Fibroblast of mammary gland (primary cell): ENCODE results near the gene XAGE3.
"Not testable (repeated sequence)": the region's sequence is repeated elsewhere in the genome, so short reads cannot be mapped to it uniquely, and the experiment has no call there.

Source experiments
- DNase-seq: peaks from one replicate; pipeline ENCODE4 v3.0.0-alpha.2; 2010; ENCODE audit warnings: low read depth
- H3K4me3 ChIP-seq: 2 replicates; pipeline ENCODE4 v1.5.1; 2011; ENCODE audit warnings: low read depth, mild to moderate bottlenecking, low read length, moderate library complexity; ENCODE audit not compliant: control insufficient read depth
- TF ChIP-seq, protein P1 (sequence below): conservative IDR thresholded peaks from 2 replicates; pipeline ENCODE4 v1.5.1; 2011; ENCODE audit warnings: low read depth, low read length, inconsistent platforms; ENCODE audit not compliant: control insufficient read depth, insufficient read depth

The XAGE3 gene

GRCh38 chrX:52867610-52868348, at the start of gene XAGE3:
Gene XAGE3, minus strand, starts transcription at chrX:52868083. Its CDS starts 950 bp downstream, at chrX:52867133.
- TF ChIP-seq, protein P1, sequence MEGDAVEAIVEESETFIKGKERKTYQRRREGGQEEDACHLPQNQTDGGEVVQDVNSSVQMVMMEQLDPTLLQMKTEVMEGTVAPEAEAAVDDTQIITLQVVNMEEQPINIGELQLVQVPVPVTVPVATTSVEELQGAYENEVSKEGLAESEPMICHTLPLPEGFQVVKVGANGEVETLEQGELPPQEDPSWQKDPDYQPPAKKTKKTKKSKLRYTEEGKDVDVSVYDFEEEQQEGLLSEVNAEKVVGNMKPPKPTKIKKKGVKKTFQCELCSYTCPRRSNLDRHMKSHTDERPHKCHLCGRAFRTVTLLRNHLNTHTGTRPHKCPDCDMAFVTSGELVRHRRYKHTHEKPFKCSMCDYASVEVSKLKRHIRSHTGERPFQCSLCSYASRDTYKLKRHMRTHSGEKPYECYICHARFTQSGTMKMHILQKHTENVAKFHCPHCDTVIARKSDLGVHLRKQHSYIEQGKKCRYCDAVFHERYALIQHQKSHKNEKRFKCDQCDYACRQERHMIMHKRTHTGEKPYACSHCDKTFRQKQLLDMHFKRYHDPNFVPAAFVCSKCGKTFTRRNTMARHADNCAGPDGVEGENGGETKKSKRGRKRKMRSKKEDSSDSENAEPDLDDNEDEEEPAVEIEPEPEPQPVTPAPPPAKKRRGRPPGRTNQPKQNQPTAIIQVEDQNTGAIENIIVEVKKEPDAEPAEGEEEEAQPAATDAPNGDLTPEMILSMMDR, result no peak
- H3K4me3 ChIP-seq, result no peak within 1 kb of the TSS
- DNase-seq, result no peak

- not testable (repeated sequence) for H3K4me3 ChIP-seq, DNase-seq
Observed at GRCh38 chrX:52914704-52915103, 46.8 kb upstream of the XAGE3 start.

GRCh38 chrX:52913681-52914080, 45.8 kb upstream of the XAGE3 start:
- not testable (repeated sequence) for DNase-seq, H3K4me3 ChIP-seq

DNA sequence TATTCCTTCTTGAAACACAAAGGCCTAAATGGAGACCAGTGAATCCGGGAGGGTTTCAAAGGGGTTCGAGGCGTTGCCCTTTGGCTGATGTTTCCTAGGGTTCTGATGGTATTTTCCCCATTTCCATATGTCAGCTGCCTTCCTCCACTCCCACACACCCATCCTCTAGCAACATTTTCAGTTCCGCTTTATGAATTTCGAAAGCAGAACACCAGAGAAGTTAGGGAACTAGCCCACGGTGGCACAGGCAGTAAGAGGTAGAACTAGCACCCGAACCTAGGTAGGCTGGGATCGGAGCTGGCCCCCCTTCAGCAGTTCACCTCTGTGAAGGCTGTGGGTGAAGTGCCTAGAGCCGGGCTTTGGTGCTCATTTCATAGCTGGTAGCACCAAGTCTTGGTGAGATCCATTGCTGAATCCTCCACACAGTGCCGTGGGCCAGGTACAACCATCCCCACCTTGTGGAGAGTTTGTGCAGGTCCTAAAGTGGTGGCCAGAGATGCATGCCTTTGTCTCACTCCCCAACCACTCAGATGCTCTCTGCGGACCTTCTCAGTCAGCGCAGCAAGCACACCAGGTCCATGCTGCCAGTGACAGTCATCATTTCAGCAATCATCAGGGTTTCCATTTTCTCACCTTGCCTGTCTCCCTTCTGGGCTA, 41.6 kb upstream of the XAGE3 start:
- DNase-seq, H3K4me3 ChIP-seq: not testable (repeated sequence)

- not testable (repeated sequence) for DNase-seq, H3K4me3 ChIP-seq
Observed at GRCh38 chrX:52907900-52908299, 40.0 kb upstream of the XAGE3 start.

DNA sequence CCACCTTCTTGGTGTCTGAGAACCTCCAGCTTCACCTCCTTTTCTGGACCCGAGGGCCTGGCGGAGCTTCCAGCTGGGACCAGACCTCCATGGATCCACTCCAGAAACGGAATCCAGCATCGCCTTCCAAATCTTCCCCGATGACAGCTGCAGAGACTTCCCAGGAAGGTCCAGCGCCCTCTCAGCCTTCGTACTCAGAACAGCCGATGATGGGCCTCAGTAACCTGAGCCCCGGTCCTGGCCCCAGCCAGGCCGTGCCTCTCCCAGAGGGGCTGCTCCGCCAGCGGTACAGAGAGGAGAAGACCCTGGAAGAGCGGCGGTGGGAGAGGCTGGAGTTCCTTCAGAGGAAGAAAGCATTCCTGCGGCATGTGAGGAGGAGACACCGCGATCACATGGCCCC, 39.3 kb upstream of the XAGE3 start:
- not testable (repeated sequence) for DNase-seq, H3K4me3 ChIP-seq

GRCh38 chrX:52906072-52906471, 38.2 kb upstream of the XAGE3 start:
- H3K4me3 ChIP-seq, DNase-seq: not testable (repeated sequence)

GRCh38 chrX:52905531-52905930, 37.6 kb upstream of the XAGE3 start:
- H3K4me3 ChIP-seq, DNase-seq: not testable (repeated sequence)

- not testable (repeated sequence) for H3K4me3 ChIP-seq
Observed at GRCh38 chrX:52896855-52897709, 29.2 kb upstream of the XAGE3 start, which contains the start of gene FAM156B. Gene FAM156B, plus strand, starts transcription at chrX:52897330. Its CDS starts 9,896 bp downstream, at chrX:52907226.

DNA sequence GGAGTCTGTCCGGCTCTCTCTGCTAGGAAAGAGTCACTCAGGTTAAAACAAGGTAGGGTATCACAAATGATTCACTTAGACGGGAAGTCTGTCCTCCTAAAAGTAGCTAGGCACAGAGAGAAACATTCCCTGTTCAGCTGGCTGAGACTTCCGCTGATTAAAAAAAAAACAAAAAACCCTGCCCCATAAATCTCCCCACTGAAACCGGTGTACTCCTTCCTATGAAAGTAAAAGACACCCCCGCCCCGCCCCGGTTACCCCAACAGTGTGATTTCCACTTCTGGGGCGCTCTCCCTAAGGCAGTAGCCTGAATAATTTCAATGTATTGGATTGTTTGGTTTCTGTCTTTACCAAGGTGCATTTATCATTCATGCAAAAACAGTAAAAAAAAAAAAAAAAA, 28.6 kb upstream of the XAGE3 start:
- not testable (repeated sequence) for H3K4me3 ChIP-seq, DNase-seq

More at GRCh38 chrX:52896855-52897709, 29.2 kb upstream of the XAGE3 start, which contains the start of gene FAM156B:
- DNase-seq, result not testable (repeated sequence)

DNA sequence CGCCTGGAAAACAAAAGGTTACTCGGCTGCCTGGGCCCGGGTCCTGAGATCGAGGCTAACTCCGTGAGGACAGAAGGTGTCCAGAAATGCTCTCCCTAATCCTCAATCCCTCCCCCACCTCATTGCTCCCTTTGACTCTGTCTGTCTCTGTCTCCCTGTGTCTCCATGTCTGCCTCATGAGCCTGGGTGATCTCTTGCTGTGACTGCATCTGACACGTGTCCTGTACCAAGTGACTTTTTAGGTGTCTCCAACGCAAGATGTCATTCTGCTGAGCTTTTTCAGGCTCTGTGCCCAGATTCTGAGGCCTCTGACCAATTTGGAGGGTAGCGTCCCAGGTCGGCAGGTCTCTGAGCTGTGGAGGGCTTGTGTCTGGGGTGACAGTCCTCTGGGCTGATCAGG, 20.2 kb upstream of the XAGE3 start:
- DNase-seq, result not testable (repeated sequence)

GRCh38 chrX:52887459-52887858, 19.6 kb upstream of the XAGE3 start:
- not testable (repeated sequence) for DNase-seq, H3K4me3 ChIP-seq

More for the DNA sequence above, 20.2 kb upstream of the XAGE3 start:
- not testable (repeated sequence) for H3K4me3 ChIP-seq

DNA sequence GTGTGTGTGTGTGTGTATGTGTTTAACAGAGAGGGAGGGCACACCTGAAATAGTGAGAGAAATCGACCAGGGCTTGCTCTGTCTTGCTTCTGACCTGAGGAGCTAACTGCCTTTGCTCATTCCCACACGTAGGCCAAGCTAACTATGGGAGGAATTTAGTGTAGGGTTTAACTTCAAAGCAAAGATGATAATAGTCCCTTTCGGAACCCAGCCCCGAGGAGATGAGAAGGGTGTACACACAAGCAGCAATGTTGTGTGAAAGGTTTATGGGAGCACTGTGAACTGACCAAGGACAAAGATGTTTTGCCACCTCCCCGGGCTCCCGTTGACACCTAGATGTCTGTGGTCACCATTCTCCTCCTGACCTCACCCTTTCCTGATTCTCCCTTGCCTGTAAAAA, 8.5 kb upstream of the XAGE3 start:
- DNase-seq, result not testable (repeated sequence)

DNA sequence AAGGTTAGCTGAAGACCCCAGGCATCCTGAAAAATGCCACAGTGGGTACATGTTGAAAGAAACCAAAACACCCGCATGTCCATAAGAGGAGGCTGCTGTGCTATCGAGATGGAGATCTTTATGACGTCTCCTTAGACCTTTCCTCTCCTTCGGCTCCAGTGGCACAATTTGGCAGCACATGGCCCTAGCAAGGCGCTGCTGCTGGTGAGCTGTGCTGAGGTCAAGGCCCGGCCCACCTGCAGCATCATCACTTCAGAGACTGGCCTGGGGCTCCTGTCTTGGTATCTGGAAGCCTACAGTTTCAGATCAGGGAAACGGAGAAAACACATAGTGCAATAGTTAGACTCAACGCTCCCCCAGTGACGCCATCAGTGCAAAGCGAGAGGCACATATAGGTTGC, 7.6 kb upstream of the XAGE3 start:
- not testable (repeated sequence) for H3K4me3 ChIP-seq, DNase-seq

More for the DNA sequence above, 8.5 kb upstream of the XAGE3 start:
- not testable (repeated sequence) for H3K4me3 ChIP-seq
